CD4-positive, alpha-beta T cell treated with Interleukin-1 beta for 1 hour (primary cell): ENCODE data around the gene FXYD4.

Source experiments
- DNase-seq, 2 donors: peaks; one replicate each; pipeline ENCODE4 v3.0.0-alpha.2; 2020 to 2022

FXYD4 gene

DNA sequence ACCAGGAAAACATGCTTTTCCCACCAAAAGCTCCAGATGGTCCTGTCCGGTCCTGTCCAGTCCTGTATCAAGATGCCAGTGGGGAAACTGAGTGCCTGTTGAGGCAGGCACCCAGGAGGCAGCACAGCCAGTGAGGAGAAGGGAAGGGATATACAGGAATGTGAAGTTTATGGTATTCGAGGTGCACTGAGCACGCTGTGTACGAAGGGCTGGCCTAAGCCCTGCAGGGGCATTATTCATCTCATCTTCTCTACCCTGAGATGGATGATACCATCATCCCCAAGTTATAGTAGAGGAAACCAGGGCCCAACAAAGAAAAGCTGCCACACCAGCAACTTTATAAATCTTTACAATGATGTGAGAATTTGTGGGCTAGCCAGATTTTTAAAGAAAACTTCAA is 23.4 kb upstream of the FXYD4 start:
- no peak for DNase-seq

GRCh38 chr10:43348511-43349312 is 22.7 kb upstream of the FXYD4 start:
- peak; percentile 86 to 88 for DNase-seq

- no peak for DNase-seq
Measured at GRCh38 chr10:43350156-43350555, 21.3 kb upstream of the FXYD4 start.

DNA sequence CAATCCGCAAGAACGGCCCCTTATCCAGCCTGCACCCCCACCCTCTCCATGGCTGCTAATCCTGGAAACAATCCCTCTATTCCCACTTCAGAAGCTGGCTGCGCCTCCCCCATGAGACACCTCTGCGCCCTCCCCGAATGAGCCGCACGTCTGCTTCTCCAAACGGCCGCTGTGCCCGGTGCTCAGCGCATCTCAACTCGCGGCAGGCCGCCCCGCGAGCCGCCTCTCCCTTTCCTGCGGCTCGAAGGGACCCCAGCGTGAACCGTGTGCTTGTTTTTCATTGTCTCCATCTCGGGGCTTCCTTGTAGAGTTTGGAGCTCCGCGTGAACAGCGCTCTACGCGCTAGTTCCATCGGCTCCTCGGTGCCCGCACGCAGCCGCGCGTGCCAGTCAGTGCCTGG is 20.8 kb upstream of the FXYD4 start:
- DNase-seq: no peak

DNA sequence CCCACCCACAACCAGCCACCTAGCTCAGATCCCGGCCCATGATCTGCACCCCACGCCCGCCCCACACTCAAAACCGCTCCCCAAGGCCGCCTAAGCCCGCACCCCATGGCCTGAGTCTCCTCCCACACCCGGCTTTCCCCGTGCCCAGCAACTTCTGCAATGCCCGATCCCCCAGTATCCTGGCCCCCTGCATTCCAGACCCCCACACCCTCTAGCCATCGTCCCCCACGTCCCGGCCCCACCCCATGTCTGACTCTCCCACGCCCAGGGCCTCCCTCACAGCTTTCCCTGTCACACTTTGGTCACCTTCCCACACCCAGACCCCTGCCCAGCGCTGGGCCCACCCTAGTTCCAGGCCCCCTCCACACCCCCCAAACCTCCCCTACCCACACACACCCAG is 20.1 kb upstream of the FXYD4 start:
- no peak for DNase-seq

- no peak for DNase-seq
Measured at GRCh38 chr10:43352951-43353350, 18.5 kb upstream of the FXYD4 start.

- DNase-seq: no peak
Measured at GRCh38 chr10:43353495-43354329, 17.7 kb upstream of the FXYD4 start.

- no peak for DNase-seq
Measured at GRCh38 chr10:43354330-43354635, 17.2 kb upstream of the FXYD4 start.

DNA sequence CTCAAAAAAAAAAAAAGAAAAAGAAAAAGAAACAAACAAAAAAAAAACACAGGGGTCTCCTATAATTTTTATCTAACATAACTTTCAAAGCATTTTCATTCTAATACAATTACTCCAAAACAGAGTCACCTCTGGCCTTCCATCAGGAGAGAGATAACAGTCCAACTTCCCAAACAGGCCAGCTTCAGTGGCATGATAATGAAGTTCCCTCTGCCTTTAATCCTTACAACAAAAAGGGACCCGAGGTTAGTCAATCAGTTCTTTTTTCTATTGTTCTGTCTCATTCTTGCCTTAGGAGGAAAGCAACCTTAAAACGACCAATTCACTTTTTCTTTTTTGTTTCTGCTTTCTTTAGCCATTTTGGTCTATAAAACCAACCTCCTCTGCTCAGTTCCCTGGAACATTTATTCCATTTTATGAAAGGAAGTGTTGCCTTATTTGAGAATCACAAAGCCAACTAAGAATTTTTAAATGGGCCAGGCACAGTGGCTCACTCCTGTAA is 16.5 kb upstream of the FXYD4 start:
- no peak for DNase-seq

DNA sequence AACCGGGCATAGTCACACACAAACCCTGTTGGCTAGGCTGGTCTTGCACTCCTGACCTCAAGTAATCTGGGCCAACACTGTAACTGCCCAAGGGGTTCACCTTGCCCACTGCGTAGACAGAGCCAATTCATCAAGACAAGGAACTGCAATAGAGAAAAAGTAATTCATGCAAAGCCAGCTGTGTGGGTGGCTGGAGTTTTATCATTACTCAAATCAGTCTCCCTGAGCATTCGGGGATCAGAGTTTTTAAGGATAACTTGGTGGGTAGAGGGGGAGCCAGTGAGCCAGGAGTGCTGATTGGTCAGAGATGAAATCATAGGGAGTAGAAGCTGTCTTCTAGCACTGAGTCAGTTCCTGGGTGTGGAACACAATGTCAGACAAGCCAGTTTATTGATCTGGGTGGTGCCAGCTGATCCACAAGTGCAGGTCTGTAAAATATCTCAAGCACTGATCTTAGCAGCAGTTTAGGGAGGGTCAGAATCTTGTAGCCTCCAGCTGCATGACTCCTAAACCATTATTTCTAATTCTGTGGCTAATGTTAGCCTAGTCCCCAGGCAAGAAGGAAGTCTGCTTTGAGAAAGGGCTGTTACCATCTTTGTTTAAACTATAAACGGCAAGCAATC is 15.6 kb upstream of the FXYD4 start:
- no peak for DNase-seq

DNA sequence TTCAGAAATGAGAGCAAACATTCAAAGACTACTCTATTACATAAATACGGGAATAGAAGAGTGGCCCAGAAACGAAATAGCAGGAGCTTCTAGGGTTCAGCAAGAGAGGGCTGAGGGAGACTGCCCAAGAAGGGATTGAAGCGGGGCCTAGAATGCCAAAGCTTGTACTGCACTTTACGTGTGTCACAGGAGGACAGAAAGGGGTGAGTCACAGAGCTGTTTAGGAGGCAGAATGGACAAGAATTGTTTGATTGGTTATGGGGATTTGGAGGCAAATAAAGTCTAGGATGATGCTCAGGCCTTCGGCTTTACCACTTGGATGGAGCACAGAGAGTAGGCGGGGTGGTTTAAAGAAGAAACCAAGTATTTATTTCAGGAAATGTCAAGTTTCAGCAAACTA is 11.3 kb upstream of the FXYD4 start:
- DNase-seq: no peak

DNA sequence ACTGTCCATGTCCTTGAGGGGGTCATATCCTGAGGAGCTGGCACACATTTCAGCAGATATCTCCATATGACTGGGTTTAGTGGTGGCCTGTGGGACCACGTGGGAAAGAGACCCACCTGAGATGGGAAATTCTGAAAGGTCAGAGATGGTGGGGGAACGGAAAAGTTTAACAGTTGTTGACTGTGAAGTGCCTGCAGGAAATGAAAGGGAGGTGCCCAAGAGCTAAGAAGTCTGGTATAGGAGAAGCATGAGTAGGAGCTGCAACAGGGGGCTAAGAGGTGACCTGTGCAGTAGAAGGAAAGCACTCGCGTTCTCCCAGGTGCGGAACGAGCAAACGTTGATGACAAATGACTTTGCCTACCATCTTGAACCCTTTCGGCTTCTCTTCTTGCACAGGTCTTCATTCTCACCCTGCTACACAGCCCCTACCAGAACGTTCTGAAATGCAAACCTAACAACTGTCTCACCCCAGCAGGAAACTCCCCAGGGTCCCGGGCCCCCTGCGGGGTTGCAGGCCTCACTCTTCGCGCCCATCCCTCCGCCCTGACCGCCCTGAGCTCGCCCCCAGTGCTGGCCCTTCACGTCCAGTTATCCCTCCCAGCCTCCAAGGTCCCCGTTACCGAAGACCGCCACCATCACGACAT is 9.8 kb upstream of the FXYD4 start:
- peak in 1 of 2 donors; percentile 25 for DNase-seq

DNA sequence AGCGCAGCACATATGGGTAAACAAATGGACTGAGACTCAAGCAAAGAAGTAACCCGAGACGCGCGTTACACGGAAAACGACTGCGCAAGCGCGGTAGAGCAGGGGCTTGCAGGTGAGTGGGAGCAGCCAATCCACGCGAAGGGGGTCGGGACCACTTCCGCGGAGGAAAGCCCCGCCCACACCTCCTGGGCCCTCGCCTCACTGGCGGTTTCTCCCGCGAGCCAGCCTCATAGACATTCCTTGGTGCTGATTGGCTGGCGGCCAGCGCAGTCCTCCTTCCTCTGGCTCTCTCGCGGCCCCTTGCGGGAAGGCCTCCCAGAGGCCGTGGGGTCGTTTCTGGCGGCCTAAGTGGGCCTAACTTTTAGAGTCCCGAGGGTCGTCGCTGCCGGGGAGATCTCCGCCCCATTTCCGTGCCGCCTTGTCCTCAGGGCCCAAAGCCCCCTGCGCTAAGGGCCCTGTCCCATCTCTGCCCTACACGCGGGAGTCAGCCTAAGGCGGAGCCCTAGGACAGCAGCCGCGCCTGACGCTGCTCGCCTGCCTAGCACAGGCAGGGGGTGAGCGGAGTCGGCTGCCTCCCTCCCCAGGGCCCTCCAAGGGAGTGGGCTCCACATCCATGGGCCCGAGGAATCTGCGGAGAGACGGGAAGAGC is 9.1 kb upstream of the FXYD4 start:
- DNase-seq: peak; percentile 98

DNA sequence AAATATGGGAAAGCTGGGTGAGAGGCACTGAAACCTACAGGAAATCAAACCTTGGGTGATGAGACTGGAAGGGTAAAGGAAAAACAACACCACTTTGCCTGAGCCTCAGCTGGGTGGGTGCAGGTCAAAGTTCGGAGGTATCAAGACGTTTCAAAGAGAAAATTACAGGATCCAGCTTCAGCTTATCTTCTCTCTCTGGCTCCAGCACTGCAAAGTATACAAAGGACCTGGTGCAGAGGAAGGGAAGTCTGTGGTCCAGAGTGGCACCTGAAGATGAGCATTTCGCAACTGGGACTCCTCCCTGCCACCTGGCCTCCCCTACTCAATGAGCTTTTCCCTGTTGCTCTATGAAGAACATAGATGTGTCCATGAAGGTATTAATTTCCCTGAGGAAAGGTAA is 6.4 kb upstream of the FXYD4 start:
- DNase-seq: no peak

GRCh38 chr10:43369921-43370320 is 1.5 kb upstream of the FXYD4 start:
- DNase-seq: no peak

DNA sequence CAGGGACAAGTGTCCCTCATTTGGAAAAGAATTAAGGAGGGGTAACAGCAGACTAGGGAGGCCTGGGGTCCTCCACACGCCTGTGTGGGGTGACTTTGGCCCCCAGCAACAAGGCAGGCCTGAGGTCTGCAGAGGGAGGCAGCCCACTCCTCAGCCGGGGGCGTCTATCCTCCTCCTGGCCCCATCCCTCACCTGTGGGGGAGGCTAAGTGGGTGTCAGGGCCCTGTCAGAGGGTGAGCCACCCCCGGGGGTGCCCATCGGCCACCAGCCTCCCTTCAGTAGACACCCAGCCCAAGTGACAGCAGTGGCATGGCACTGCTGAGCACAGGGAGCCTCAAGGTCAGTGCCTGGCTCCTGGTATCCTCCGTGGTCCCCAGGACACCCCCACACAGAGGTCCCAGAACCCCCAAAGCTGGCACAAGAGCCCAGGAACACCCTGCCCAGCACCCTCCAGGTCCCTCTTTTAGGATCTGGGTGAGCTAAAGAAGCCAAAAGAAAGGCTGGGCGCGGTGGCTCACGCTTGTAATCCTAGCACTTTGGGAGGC is 693 bp upstream of the FXYD4 start:
- DNase-seq: no peak

DNA sequence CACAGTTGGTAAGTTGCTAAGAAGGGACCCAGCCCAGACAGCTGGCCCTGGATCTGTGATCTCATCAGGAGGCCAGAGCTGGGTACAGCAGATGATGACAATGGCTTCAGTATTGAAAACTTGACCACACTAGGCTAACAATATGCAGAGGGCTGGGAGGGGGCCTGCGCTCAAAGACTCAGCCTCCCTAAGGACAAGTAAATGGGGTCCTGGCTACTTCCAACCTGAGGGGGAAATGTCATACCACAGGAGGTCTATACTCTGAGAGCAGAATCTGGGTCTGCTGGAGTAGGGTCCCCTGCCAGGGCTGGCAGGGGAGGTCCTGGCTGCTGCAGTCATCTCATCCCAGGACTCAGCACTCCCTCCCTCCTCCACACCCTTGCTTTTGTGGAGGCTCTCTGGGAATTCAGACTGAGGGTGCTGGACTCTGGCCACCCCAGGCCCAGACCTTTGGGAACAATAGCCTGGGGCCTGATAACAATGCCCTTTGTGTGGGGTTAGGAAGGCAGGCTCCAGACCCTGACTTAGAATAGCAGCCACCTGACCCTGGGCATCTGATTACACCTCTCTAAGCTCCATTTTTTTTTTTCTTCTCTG is 1.4 kb downstream of the FXYD4 start:
- DNase-seq: no peak

GRCh38 chr10:43373461-43373860 is 2.0 kb downstream of the FXYD4 start:
- no peak for DNase-seq

DNA sequence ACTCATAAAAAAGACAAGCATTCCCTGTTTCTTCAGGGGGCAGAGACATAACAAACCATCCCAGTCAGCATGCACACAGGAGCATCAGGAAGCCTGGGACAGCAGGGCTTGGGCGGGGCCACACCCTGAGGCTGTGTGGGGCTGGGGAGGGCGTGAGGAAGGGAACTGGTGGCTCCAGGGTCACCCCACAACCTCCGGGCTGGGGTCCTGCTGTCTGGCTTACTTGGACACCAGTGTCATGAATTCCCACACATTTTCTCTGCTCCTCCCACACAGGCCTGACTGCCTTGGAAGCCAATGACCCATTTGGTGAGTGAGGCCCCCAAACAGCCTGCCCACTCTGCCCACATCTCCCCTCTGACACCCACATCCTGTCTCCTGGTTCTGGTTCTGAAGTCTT is 2.8 kb downstream of the FXYD4 start:
- no peak for DNase-seq

DNA sequence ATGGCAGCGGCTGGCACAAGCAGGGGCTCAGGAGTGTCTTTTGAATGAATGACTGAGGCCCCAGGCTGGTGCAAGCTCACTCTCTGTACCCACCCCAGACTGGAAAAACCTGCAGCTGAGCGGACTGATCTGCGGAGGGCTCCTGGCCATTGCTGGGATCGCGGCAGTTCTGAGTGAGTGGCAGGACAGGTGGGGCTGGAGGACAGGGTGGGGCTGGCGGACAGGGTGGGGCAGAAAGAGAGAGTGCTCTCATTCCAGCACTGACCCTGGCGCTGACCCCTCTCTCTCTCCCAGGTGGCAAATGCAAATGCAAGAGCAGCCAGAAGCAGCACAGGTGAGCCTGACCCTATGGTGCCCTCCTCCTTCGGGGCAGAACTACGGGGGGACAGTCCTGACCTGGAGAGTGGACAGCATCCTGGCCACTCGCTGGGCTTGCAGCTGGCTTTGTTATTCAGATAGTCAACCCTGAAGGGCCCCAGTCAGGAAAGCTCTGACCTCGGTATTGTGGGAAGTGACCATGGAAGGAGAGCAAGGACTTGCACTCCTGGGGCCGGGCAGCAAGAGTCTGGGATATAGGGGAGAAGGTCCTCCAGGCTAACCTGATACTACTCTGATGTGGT is 4.1 kb downstream of the FXYD4 start:
- no peak for DNase-seq

DNA sequence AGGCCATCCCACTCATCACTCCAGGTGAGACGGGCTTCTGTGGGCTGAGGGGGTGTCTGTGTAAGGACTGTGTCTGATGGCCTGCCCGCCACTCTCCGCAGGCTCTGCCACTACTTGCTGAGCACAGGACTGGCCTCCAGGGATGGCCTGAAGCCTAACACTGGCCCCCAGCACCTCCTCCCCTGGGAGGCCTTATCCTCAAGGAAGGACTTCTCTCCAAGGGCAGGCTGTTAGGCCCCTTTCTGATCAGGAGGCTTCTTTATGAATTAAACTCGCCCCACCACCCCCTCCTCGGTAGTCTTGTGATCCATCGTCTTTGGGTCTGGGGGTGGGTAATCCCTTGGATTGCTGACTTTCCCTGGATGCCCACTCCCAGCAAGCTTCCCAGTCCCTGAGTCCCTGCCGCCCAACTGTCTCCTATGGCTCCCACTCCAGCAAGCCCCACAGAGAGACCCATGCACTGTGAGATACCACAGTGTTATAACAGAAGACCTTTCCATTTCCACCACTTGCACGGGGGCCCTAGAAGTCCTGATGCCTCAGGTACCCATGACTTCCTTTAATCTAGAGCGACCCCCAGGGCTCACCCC is 4.7 kb downstream of the FXYD4 start:
- DNase-seq: no peak
